ENCODE results near the gene NIPAL3. TPM values are rescaled to one million over a fixed set of nuclear protein-coding genes. Genes with fewer than 3 reads are reported as not detected.

The NIPAL3 gene
- total RNA-seq: 10 to 100 TPM; 54.1 to 68.7 TPM

DNA sequence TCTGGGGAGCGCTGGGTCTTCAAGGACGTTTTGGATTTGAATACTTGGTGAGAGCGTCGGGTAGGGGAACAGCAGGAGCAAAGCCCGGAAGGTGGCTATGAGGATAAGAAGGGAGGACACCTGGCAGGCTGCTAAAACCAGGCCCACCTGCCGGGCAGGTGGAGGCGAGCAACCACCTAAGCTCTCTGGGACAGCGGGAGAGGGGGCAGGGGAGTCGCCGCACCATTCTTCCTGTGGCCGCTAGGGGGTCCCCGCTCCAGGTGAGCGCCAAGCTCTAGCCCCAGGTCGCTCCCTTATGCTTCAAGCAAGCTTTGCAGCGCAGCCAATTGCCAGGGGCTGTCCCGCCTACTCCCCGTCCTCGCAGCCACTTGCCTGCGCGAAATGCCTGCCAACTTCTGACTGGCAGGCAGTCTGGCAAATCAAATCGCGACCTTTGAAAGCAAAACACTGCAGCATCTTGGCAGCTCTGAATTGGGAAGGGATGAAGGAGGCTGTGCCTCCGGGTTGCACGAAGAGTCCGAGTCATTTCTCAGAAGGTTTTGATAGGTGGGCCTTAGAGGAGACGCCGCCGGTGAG, at the start of gene NIPAL3:
TSS of gene NIPAL3 (plus strand) at position 469 of the 576 bp plus-strand sequence. CDS start 3,746 bp downstream, outside the sequence.
- H3K27ac Mint-ChIP-seq: peak within 1 kb of the TSS; percentile 92
- no peaks in the 10 kb centered on the region for H3K9me3 Mint-ChIP-seq
- DNase-seq: peak; percentile 96 to 99
- peaks cover 80% of the 10 kb centered on the region for H3K4me1 Mint-ChIP-seq (ENCODE audit: low read depth)
- H3K27me3 Mint-ChIP-seq (ENCODE audit: low read depth): no peaks in the 10 kb centered on the region
- ATAC-seq (replicated peaks in 1 of 2): peak; percentile 92 to 94
- peak within 1 kb of the TSS; percentile 97 to 99 for H3K4me3 Mint-ChIP-seq
- H3K36me3 Mint-ChIP-seq (ENCODE audit: insufficient read depth in 2 of 2): peaks cover 2 to 19% of the 10 kb centered on the region in 2 donors

DNA sequence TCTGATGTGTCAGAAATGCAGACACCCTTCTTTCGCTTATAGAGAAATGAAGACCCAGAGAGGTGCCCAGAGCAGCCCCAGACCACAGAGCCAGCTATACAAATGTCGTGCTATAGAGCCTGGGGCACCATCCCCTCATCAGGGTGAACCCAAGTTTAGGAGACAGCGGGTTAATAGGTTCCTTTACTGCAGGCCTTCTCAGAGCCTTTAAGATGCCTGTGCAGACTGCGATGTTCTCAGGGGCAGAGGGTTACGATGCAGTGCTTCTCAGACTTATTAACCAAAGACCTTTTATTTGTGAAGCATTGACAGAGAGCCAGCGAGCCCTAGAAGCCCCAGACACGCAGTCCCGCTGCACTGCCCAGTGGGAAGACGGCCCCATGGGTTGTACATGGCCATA, 48.9 kb upstream of the NIPAL3 start:
- Mint-ChIP-seq H3K4me1 (ENCODE audit: low read depth) (peaks cover 28% of the 10 kb centered on the region), H3K27me3 (ENCODE audit: low read depth) (no peaks in the 10 kb centered on the region), H3K27ac (no peak overlapping the region), H3K36me3 (ENCODE audit: insufficient read depth in 2 of 2) (no peaks in the 10 kb centered on the region), H3K4me3 (no peak overlapping the region), H3K9me3 (no peaks in the 10 kb centered on the region)
- no peak for ATAC-seq (replicated peaks in 1 of 2)
- no peak for DNase-seq

GRCh38 chr1:24369199-24369598, 46.4 kb upstream of the NIPAL3 start:
- DNase-seq (no peak), ATAC-seq (replicated peaks in 1 of 2) (no peak)
- Mint-ChIP-seq H3K9me3 (no peaks in the 10 kb centered on the region), H3K36me3 (ENCODE audit: insufficient read depth in 2 of 2) (no peaks in the 10 kb centered on the region), H3K27ac (no peak overlapping the region), H3K27me3 (ENCODE audit: low read depth) (no peaks in the 10 kb centered on the region), H3K4me3 (no peak overlapping the region), H3K4me1 (ENCODE audit: low read depth) (peaks cover 25% of the 10 kb centered on the region)

DNA sequence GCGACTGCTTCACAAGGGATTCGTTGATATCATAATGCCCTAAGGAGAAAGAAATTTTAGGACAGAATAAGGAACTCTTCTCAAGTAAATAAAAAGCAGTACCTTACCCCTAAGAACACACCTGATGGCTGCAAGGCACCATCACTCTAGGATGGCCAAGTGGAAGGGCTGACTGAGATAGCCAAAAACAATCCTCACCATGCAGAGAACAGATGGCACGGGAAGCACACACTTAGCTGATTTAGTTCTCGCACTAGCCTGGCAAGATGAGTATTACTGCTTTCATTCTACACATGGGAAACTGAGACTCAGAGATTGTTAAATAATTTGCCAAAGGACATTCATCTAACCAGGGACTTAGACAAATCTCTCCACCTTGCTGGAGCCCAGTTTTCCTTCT, 45.8 kb upstream of the NIPAL3 start:
- no peaks in the 10 kb centered on the region for H3K36me3 Mint-ChIP-seq (ENCODE audit: insufficient read depth in 2 of 2)
- no peaks in the 10 kb centered on the region for H3K9me3 Mint-ChIP-seq
- DNase-seq (no peak), ATAC-seq (replicated peaks in 1 of 2) (no peak)
- H3K27me3 Mint-ChIP-seq (ENCODE audit: low read depth): no peaks in the 10 kb centered on the region
- no peak overlapping the region for H3K27ac Mint-ChIP-seq
- H3K4me3 Mint-ChIP-seq: no peak overlapping the region
- peaks cover 19% of the 10 kb centered on the region for H3K4me1 Mint-ChIP-seq (ENCODE audit: low read depth)

- Mint-ChIP-seq H3K4me1 (ENCODE audit: low read depth) (no peaks in the 10 kb centered on the region), H3K27me3 (ENCODE audit: low read depth) (no peaks in the 10 kb centered on the region), H3K27ac (no peak overlapping the region), H3K9me3 (no peaks in the 10 kb centered on the region), H3K4me3 (no peak overlapping the region), H3K36me3 (ENCODE audit: insufficient read depth in 2 of 2) (no peaks in the 10 kb centered on the region)
- no peak for DNase-seq
- peak in 1 of 2 donors; percentile 62 for ATAC-seq (replicated peaks in 1 of 2)
Measured at GRCh38 chr1:24373044-24373443, 42.6 kb upstream of the NIPAL3 start.

DNA sequence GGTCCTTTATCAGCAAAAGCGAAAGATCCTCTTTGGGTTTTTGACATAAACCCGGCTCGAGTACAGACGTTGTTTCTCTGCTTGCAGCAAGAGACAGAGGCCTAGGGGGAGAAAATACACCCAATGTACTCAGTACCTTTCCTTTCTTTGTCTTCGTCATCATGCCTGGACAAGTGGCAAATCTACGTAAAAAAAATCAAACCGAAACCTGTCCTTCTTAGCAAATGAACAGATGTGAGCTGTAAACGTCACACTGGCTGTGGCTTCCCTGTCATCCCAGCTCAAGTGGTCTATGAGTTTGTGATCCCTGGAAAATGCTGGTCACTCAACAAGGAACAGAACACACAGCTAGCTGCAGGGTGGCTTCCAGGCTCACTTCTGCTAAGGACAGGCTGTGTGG, 41.9 kb upstream of the NIPAL3 start:
- no peaks in the 10 kb centered on the region for H3K9me3 Mint-ChIP-seq
- no peak overlapping the region for H3K27ac Mint-ChIP-seq

GRCh38 chr1:24374891-24375786, 40.5 kb upstream of the NIPAL3 start:
- no peaks in the 10 kb centered on the region for H3K36me3 Mint-ChIP-seq (ENCODE audit: insufficient read depth in 2 of 2)
- H3K27me3 Mint-ChIP-seq (ENCODE audit: low read depth): no peaks in the 10 kb centered on the region
- ATAC-seq (replicated peaks in 1 of 2) (no peak), DNase-seq (no peak)
- no peaks in the 10 kb centered on the region for H3K4me1 Mint-ChIP-seq (ENCODE audit: low read depth)
- no peaks in the 10 kb centered on the region for H3K9me3 Mint-ChIP-seq
- no peak overlapping the region for H3K4me3 Mint-ChIP-seq
- no peak overlapping the region for H3K27ac Mint-ChIP-seq

More for the DNA sequence above, 41.9 kb upstream of the NIPAL3 start:
- no peaks in the 10 kb centered on the region for H3K4me1 Mint-ChIP-seq (ENCODE audit: low read depth)
- H3K4me3 Mint-ChIP-seq: no peak overlapping the region
- DNase-seq: no peak
- H3K27me3 Mint-ChIP-seq (ENCODE audit: low read depth): no peaks in the 10 kb centered on the region
- H3K36me3 Mint-ChIP-seq (ENCODE audit: insufficient read depth in 2 of 2): no peaks in the 10 kb centered on the region
- no peak for ATAC-seq (replicated peaks in 1 of 2)

DNA sequence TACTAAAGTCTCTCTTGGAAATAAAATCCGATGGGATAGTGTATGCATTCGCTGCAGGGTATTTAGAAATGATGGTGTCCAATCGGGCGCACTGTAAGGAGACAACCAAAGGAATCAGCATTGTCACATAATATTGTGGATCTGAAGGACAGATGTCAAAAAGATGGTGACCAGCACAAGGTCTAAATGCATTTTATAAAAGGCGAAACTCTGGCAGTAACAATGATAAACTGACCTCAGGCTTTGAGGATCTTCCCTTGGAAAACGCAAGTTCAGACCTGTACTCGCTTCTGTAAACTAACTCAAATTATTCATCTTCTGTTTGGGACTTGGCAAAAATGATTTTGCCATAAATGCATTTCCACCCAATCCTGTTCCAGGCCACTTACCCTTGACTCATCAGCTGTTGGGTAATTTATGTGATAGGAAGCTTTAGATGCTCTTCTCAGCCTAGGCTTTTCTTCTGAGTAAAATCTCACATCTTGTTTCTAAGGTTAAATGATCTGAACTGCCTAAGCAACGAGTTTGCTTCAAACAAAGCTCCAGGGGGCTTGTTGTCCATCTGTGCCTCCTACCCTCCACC, 35.8 kb upstream of the NIPAL3 start:
- DNase-seq (no peak), ATAC-seq (replicated peaks in 1 of 2) (no peak)
- Mint-ChIP-seq H3K4me3 (no peak overlapping the region), H3K4me1 (ENCODE audit: low read depth) (peaks cover 12% of the 10 kb centered on the region), H3K36me3 (ENCODE audit: insufficient read depth in 2 of 2) (peaks cover 0 to 1% of the 10 kb centered on the region in 2 donors), H3K27ac (no peak overlapping the region), H3K27me3 (ENCODE audit: low read depth) (no peaks in the 10 kb centered on the region), H3K9me3 (no peaks in the 10 kb centered on the region)

GRCh38 chr1:24380508-24380907, 35.1 kb upstream of the NIPAL3 start:
- H3K36me3 Mint-ChIP-seq (ENCODE audit: insufficient read depth in 2 of 2): peaks cover 0 to 1% of the 10 kb centered on the region in 2 donors
- H3K27me3 Mint-ChIP-seq (ENCODE audit: low read depth): no peaks in the 10 kb centered on the region
- DNase-seq (no peak), ATAC-seq (replicated peaks in 1 of 2) (no peak)
- peaks cover 18% of the 10 kb centered on the region for H3K4me1 Mint-ChIP-seq (ENCODE audit: low read depth)
- H3K4me3 Mint-ChIP-seq: no peak overlapping the region
- no peak overlapping the region for H3K27ac Mint-ChIP-seq
- H3K9me3 Mint-ChIP-seq: no peaks in the 10 kb centered on the region

- no peak for ATAC-seq (replicated peaks in 1 of 2)
- H3K9me3 Mint-ChIP-seq: no peaks in the 10 kb centered on the region
- H3K4me1 Mint-ChIP-seq (ENCODE audit: low read depth): peaks cover 26% of the 10 kb centered on the region
- H3K27ac Mint-ChIP-seq: no peak overlapping the region
- H3K4me3 Mint-ChIP-seq: no peak overlapping the region
- no peak for DNase-seq
- H3K36me3 Mint-ChIP-seq (ENCODE audit: insufficient read depth in 2 of 2): peaks cover under 1 to 1% of the 10 kb centered on the region in 2 donors
- H3K27me3 Mint-ChIP-seq (ENCODE audit: low read depth): no peaks in the 10 kb centered on the region
Measured at GRCh38 chr1:24381256-24381655, 34.3 kb upstream of the NIPAL3 start.

DNA sequence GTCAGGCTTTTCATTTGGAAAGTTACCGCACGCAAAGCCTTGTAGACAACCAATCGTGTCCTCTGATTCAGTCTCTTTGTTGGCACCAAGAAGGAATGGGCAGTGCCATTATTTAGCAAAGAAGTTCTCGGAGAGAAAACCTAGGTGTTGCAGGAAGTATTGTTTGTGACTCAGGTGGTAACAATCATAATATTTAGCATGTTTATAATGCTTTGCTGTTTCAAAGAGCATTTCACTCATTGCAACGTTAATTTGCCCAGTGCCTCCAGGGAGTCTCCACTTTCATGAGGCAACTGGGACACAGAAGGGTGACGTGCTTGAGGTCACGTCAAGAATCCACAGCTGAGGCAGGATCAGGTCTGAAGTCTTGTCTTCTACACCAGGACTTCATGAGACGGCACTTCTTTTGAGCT, 33.4 kb upstream of the NIPAL3 start:
- no peak for DNase-seq
- Mint-ChIP-seq H3K9me3 (no peaks in the 10 kb centered on the region), H3K4me3 (no peak overlapping the region), H3K4me1 (ENCODE audit: low read depth) (peaks cover 33% of the 10 kb centered on the region), H3K27ac (no peak overlapping the region), H3K36me3 (ENCODE audit: insufficient read depth in 2 of 2) (peaks cover 1 to 6% of the 10 kb centered on the region in 2 donors), H3K27me3 (ENCODE audit: low read depth) (no peaks in the 10 kb centered on the region)
- no peak for ATAC-seq (replicated peaks in 1 of 2)

DNA sequence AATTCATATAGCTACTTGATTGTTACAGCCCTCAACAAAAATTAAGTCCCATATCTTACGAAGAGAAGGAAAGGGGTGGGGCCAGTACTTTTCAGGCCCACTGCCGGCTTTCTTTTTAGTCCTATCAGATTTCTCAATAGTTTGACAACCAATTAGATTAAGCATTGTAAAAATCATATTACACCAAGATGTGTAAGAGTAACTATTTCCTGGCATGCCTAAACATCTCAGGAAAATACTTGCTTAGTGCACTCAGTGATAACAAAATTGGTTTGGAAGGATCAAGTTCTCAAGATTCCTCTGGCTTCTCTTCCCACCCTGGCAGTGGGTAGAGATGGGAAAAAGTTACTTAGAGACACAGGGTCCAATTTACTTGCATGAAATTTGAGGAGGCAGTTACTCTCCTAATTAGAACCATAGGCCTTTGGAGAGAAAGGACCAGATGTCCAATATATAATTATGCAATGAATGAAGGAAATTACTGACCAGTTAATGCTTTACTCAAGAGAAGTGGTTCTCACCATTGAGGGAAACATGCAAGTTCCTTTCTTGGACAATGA, 32.1 kb upstream of the NIPAL3 start:
- ATAC-seq (replicated peaks in 1 of 2) (no peak), DNase-seq (no peak)
- Mint-ChIP-seq H3K27me3 (ENCODE audit: low read depth) (no peaks in the 10 kb centered on the region), H3K4me3 (no peak overlapping the region), H3K27ac (no peak overlapping the region), H3K4me1 (ENCODE audit: low read depth) (peaks cover 33% of the 10 kb centered on the region), H3K9me3 (no peaks in the 10 kb centered on the region), H3K36me3 (ENCODE audit: insufficient read depth in 2 of 2) (peaks cover 1 to 6% of the 10 kb centered on the region in 2 donors)

Measured in activated T-cell treated with anti-CD3 and anti-CD28 coated beads, Interleukin-2, amount 50 U/mL, for 72 hours (primary cell).